ENCODE results near the gene CD300E. TPM values are rescaled to one million over a fixed set of nuclear protein-coding genes. Genes with fewer than 3 reads are reported as not detected.
"Not testable (repeated sequence)": the region's sequence is repeated elsewhere in the genome, so short reads cannot be mapped to it uniquely, and the experiment has no call there.

The CD300E gene
- total RNA-seq, 1 experiment from 2014 or later: not detected

GRCh38 chr17:74635418-74635817, 11.9 kb upstream of the CD300E start:
- no peak for DNase-seq (ENCODE audit: low read depth)

- no peak for DNase-seq (ENCODE audit: low read depth)
Measured at GRCh38 chr17:74633326-74633725, 9.8 kb upstream of the CD300E start.

DNA sequence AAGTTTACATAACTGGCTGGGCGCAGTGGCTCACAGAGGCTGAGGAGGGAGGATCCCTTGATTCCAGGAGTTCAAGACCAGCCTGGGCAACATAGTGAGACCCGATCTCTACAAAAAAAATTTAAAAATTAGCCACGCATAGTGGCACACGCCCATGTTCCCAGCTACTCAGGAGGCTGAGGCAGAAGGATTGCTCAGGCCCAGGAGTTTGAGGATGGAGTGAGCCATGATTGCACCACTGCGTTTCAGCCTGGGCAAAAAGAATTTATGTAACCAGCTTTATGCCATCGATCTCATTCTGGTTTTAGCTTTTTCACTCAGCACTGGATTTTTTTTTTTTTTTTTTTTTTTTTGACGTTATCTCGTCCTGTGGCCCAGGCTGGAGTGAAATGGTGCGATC, 9.1 kb upstream of the CD300E start:
- DNase-seq (ENCODE audit: low read depth): no peak

DNA sequence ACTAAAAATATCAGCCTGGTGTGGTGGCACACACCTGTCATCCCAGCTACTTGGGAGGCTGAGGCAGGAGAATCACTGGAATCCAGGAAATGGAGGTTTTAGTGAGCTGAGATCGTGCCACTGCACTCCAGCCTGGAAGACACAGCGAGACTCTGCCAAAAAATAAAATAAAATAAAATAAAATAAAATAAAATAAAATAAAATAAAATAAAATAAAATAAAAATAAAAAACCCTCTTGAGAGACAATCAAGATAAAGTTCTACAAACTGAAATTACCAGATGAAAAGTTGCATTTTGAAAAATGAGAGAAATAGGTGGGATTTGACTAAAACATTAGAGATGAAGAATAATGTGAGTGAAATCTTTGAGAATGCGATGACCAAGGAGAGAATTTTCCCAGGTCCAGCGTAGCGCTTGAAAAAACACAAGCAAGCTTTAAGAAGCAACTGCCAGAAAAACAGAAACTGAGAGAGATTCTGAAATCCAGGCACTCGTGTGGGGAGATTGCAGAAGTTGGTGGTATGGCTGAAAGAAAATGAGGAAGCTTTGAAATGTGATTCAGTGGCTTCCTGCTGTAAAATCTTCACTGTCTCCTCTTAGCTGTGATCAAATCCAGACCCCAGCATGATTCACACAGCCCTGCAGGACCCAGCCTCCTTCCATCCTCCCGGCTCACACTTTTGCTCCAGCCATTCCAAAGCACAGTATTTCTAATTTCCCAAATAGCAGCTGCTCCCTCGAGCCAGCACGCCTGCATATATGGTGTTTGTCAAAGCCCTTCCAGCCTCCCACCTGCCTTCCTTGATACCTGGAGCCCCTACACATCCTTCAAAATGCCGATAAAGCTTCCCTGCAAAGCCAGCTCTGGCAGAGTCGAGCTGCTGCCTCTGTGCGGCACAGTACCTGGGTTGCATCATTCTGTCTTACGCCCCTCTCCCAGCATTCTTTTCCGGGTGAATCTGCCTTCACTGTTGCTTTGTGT, 8.2 kb upstream of the CD300E start:
- DNase-seq (ENCODE audit: low read depth): no peak

DNA sequence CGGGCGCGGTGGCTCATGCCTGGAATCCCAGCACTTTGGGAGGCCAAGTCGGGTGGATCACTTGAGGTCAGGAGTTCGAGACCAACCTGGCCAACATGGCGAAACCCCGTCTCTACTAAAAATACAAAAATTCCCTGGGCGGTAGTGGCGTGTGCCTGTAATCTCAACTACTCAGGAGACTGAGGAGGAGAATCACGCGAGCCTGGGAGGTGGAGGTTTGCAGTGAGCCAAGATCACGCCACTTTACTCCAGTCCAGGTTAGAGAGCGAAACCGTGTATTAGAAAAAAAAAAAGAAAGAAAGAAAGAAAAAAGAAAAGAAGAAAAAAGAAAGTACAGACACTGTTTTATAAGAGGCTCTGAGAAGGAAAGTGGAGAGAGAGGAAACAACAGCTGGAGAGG, 6.7 kb upstream of the CD300E start:
- DNase-seq (ENCODE audit: low read depth): not testable (repeated sequence)

GRCh38 chr17:74625661-74626060, 2.1 kb upstream of the CD300E start:
- DNase-seq (ENCODE audit: low read depth): no peak

- DNase-seq (ENCODE audit: low read depth): no peak
Measured at GRCh38 chr17:74624131-74624530, 593 bp upstream of the CD300E start.

GRCh38 chr17:74619077-74619673, 4.4 kb downstream of the CD300E start:
- no peak for DNase-seq (ENCODE audit: low read depth)

GRCh38 chr17:74618451-74618850, 5.1 kb downstream of the CD300E start:
- DNase-seq (ENCODE audit: low read depth): no peak

DNA sequence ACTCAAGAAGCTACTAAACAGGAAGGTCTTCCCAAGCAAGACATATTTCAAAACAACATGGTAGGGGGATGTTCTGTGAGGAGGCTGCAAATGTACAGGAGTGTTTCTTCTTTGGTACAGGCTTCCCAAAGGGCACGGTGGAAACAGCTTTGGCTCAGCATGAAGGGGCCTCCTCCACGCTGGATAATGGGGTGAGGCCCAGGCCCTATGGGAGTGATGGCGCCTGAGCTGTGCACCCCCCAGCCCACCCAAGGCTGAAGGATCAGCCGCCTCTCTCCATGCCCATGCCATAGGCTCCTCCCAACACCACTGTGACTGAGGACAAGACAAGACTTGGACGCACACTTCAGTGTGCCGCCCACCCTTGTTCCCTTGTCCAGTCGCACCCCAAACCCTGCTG, 6.8 kb downstream of the CD300E start:
- DNase-seq (ENCODE audit: low read depth): no peak

DNA sequence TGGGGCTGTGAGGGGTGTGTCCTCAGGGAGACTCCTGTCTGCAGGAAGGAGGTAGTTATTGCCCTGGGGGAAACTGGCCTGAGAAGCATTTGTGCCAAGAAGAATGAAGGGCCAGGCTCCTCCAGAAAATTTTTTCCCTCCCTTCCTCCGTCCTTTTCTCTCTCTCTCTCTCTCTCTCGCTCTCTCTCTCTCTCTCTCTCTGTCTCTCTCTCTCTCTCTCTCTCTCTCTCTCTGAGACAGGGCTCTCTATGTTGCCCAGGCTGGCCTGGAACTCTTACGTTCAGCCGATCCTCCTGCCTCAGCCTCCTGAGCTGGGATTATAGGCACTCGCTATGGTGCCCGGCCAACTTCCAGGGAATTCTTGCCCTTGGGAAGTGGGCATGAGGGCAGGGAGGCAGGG, 11.5 kb downstream of the CD300E start:
- no peak for DNase-seq (ENCODE audit: low read depth)

DNA sequence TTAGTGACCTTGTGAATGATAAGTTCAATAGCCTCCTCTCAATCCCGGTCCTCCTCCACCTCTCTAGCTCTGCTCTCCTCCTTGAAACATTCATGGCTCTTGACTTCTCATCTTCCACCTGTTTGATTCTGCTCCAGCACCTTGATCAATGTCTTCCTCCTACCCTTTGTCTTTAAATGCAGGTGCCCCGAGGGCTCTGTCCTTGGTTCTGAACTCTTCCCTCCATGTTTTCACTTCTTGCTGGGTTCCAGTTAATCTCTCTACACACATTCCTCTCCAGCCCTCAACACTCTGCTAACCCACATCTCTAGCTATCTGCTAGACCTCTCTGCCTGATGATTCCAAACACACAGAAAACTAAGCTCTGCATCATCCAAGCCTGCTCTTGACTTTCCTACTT, 13.4 kb downstream of the CD300E start:
- no peak for DNase-seq (ENCODE audit: low read depth)

- DNase-seq (ENCODE audit: low read depth): no peak
Measured at GRCh38 chr17:74608511-74608910, 15.0 kb downstream of the CD300E start.

GRCh38 chr17:74607221-74607620, 16.3 kb downstream of the CD300E start:
- no peak for DNase-seq (ENCODE audit: low read depth)

- DNase-seq (ENCODE audit: low read depth): no peak
Measured at GRCh38 chr17:74606050-74606449, 17.5 kb downstream of the CD300E start.

DNA sequence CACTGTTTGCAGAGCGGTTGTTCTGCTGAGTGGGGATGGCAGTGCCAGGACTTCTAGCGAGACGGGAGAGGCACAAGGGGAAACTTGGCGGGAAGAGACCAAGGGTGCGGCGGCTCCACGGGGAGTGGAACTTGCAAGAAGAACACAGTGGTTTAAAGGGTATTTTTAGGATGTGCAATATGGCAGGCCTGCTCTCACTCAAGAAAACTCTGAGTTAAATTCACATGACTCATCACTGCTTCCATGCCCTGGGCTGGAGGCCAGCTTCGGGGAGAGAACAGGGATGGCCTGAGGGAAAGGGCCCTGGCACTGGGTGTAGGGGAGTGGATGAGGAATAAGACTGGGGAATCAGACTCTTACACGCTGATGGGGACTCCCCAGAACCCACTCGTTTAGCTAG, 18.2 kb downstream of the CD300E start:
- DNase-seq (ENCODE audit: low read depth): peak; percentile 29

DNA sequence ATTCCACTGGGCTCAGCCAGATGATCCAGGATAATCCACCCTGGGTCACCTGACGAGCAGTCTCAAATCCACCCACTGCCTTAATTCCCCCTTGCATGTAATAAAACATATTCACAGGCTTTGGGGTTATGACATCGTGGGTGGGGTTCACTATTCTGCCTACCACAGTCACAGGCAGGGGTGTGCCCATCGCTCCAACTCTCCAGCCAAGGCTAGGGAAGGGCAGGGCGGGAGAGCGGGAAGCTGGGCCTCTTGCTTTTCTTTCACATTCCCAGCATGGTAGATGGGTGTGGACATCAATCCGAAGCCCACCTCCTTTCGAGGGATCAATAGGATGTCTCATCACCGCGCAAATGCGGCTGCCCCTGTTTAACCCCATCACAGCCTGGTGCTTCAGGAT, 18.8 kb downstream of the CD300E start:
- no peak for DNase-seq (ENCODE audit: low read depth)

DNA sequence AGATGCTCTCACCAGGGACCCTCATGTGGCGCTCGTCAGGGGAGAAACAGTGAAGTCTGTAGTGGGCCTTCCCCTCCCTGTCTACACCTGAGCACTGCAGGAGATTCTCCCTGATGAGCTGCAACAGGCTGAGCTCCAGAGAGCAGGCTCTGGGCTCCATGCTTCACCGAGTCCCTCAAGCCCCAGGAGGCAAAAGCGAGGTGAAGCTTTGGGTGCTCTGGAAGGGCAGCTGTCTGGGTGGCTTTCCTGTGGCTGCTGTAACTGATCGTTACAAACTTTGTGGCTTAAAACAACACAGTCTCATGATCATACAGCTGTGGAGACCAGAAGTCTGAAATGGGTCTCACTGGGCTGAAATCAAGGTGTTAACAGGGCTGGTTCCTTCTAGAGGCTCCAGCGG, 19.3 kb downstream of the CD300E start:
- no peak for DNase-seq (ENCODE audit: low read depth)

DNA sequence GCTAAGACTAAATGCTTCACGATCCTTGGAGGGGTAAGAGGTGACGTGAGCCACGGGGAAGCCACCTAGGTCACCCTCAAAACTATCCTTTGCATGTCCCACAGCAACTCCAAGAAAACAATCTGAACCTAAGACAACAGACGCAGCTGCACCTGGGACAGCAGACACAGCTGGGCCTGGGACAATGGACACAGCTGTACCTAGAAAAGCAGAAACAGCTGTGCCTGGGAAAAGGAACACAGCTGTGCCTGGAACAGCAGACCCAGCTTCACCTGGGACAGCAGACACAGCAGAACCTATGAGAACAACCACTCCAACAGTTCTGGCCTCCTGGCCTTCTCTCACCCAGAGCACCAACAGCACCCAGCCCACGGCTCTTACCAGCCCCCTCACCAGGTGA, 19.8 kb downstream of the CD300E start:
- no peak for DNase-seq (ENCODE audit: low read depth)

DNA sequence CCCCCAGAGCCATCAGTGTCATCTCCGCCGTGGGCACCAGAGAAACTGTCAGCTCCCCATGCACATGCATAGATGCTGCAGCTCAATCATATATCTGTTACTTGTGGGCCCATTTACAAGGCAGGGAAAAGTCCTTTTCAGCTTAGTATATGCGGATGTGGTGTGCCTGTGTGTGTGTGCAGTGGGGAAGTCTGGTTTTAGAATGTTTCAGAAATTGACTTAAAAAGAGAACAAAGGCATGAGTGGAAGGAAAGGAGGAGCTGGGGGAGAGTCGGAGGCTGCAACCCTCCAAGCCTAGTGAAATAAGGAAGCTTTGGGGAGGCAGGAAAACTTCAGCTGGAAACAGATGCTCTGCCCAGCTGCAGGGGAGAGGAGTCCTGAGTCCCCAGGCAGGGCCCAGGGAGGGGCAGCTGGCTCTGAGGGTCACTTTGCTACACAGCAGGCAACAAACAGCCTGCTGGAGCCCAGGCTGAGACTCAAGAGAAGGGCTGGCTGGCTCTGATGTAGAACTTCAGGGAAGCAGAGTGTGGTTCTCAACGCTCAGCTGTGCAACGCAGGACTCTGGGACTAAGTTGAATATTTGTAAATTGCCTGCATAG, 20.4 kb downstream of the CD300E start:
- no peak for DNase-seq (ENCODE audit: low read depth)

GRCh38 chr17:74601944-74602572, 21.5 kb downstream of the CD300E start:
- DNase-seq (ENCODE audit: low read depth): peak; percentile 25

GRCh38 chr17:74599448-74599939, 24.0 kb downstream of the CD300E start:
- DNase-seq (ENCODE audit: low read depth): no peak
